Heart right ventricle (tissue), 16 donors: ENCODE results near the gene CFAP58. TPM values are rescaled to one million over a fixed set of nuclear protein-coding genes. Genes with fewer than 3 reads are reported as not detected.

Experiments used
- ATAC-seq, 8 donors: fragments of 200-7000 bp; cut with Tn5 transposase; one replicate each; pipeline ENCODE4 v1.9.1; 2020; ENCODE audit warnings: mild to moderate bottlenecking in 8 of 8, moderate library complexity in 8 of 8, moderate number of reproducible peaks in 1 of 8
- DNase-seq, 2 donors: peaks; one replicate each; pipeline ENCODE4 v3.0.0-alpha.2; 2020
- H3K27ac ChIP-seq, 10 donors: fragments of 200-600 bp; sonication (generic) in 2 of 10; one replicate each; pipeline versions ENCODE4 v1.5.0 to v1.8.0; 2020 to 2022; ENCODE audit warnings: mild to moderate bottlenecking in 3 of 10
- H3K27me3 ChIP-seq, 7 donors: fragments of 200-600 bp; one replicate each; pipeline ENCODE4 v1.8.0; 2021 to 2022; ENCODE audit warnings: mild to moderate bottlenecking in 2 of 7
- H3K36me3 ChIP-seq, 9 donors: fragments of 200-600 bp; sonication (generic) in 1 of 9; one replicate each; pipeline versions ENCODE4 v1.5.0 to v1.8.0; 2020 to 2022; ENCODE audit warnings: mild to moderate bottlenecking in 2 of 9
- H3K4me1 ChIP-seq, 9 donors: fragments of 200-600 bp; sonication (generic) in 1 of 9; one replicate each; pipeline versions ENCODE4 v1.5.0 to v1.8.0; 2020 to 2022; ENCODE audit warnings: mild to moderate bottlenecking in 4 of 9
- H3K4me3 ChIP-seq, 10 donors: fragments of 200-600 bp; sonication (generic) in 2 of 10; one replicate each; pipeline versions ENCODE4 v1.5.0 to v1.8.0; 2020 to 2022; ENCODE audit warnings: mild to moderate bottlenecking in 7 of 10, moderate library complexity in 2 of 10
- H3K9me3 ChIP-seq, 11 donors: fragments of 200-600 bp in 10 of 11; sonication (generic) in 2 of 11; one replicate each; pipeline versions ENCODE4 v1.5.0 to v1.8.0; 2013 to 2022; ENCODE audit warnings: mild to moderate bottlenecking in 2 of 11, control low read depth in 1 of 11, moderate library complexity in 1 of 11
- WGBS, 2 donors: extraction: QIAGEN DNeasy Blood & Tissue Kit; methylation state at CpG; one replicate each; pipeline ENCODE4 v1.1.7; 2013; ENCODE audit warnings: inconsistent platforms in 1 of 2; 5-methylcytosine and 5-hydroxymethylcytosine counted together
- intact Hi-C, 10 donors: fragments of 100-400 bp; cut with DNase I; formaldehyde crosslinking; loops; one replicate each; pipeline versions ENCODE4 v1.11.1 to v1.14.2; 2022
- polyA plus RNA-seq, 2 donors: library from polyadenylated mRNA; stranded (reverse); fragments of 200-250 nt; gene quantifications; one replicate each; pipeline ENCODE4 v1.2.3, GENCODE V29; 2013
- total RNA-seq, 10 donors: library from RNA; stranded (reverse); fragmentation: NEBNext Ultra II Directional in 3 of 10; extraction: Animal tissue kit (Norgen Biotek cat#: 25700) in 3 of 10; gene quantifications; one replicate each; pipeline versions ENCODE4 v1.2.1 to v1.2.4, GENCODE V29; 2021 to 2023
- TF ChIP-seq, protein P1 (sequence below), 9 donors: fragments of 200-600 bp; sonication (generic) in 2 of 9; IDR thresholded peaks; one replicate each; pipeline versions ENCODE4 v1.5.0 to v1.8.0; 2021 to 2022; ENCODE audit warnings: antibody characterized with exemption in 9 of 9, mild to moderate bottlenecking in 5 of 9, moderate library complexity in 1 of 9
- donor health status: Arrhythmogenic right ventricular cardiomyopathy.
- donor health status: ischemic (EF 13 %, LVEDD 7.1; RV severe dilation, severe dysfunction).
- donor health status: healthy with polysubstance abuse.
- donor health status: DM: no; HTN: yes; CAD: no.
- donor health status: DM: no; HTN: no; CAD: no.
- donor health status: ischemic (EF 25% LVEDD 6.9; RV normal size, moderate dysfunction).
- donor health status: ischemic (EF 25% LVEDD 5.7; RV mildly dilated, moderate dysfunction).
- donor health status: healthy.
- donor health status: DM: yes; HTN: yes; CAD: no.
- donor health status: Ischemic cardiomyopathy.
- donor health status: ischemic (EF 35%, LVEDD 5.7; RV mildly dilated, moderate dysfunction).
- donor health status: nonischemic (EF 11% LVEDD 7.7; RV severe dilation, severe dysfunction).
- donor health status: DM: yes; HTN: yes; CAD: no.
- donor health status: PGD.
- donor health status: ischemic (EF 29% LVEDD 5.4; RV normal size, mild dysfunction).
- donor health status: nonischemic (EF 23%, LVEDD 6.1; RV moderate dilation, normal function).

Gene CFAP58
- total and polyA plus RNA-seq, 12 donors, result 0.58 to 5.8 (median 3.0) TPM

DNA sequence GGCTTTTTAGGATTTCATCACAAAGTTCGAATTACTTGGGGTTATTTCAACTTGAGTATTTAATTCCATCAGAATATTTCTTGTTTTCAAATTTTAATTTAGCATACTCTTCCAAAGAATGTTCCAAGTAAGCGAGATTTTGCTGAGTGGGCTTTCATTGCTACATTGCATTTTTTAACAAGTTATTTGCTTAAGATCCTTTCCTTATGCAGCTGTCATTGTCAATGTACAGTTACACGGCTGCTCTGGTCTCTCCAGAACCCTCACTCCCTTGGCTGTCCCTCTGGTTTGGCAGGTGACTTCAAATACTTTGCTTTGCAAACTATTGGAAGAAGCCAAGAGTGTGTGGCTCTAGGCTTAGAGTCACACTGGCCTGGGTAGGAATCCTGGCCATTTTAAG lies 80.0 kb downstream of the CFAP58 start:
- intact Hi-C loops, result no loop called here
- DNase-seq, result no peak

DNA sequence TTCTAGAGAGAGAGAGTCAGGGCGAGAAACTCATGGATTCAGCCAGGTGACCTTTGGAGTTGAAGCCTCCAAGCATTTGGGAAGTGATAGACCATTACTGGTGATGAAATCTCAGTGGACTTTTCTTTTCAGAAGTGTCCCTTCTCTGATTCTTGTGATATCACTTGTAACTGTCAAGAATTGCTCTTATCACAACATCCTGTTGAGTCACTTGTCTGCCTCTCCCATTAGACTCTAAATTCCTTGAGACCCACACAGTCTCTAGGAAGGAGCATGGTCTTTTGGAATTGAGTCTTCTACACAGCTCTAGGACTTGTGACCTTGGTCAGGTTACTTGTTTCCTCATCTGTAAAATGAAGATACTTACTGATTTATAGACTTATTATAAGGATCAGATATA lies 81.0 kb downstream of the CFAP58 start:
- no peak for ATAC-seq
- intact Hi-C loops, result no loop called here
- H3K36me3 ChIP-seq, result no peaks in the 10 kb centered on the region
- TF ChIP-seq, protein P1, sequence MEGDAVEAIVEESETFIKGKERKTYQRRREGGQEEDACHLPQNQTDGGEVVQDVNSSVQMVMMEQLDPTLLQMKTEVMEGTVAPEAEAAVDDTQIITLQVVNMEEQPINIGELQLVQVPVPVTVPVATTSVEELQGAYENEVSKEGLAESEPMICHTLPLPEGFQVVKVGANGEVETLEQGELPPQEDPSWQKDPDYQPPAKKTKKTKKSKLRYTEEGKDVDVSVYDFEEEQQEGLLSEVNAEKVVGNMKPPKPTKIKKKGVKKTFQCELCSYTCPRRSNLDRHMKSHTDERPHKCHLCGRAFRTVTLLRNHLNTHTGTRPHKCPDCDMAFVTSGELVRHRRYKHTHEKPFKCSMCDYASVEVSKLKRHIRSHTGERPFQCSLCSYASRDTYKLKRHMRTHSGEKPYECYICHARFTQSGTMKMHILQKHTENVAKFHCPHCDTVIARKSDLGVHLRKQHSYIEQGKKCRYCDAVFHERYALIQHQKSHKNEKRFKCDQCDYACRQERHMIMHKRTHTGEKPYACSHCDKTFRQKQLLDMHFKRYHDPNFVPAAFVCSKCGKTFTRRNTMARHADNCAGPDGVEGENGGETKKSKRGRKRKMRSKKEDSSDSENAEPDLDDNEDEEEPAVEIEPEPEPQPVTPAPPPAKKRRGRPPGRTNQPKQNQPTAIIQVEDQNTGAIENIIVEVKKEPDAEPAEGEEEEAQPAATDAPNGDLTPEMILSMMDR (IDR thresholded peaks at IDR 0.05), result no peak
- 64 to 81% methylated on average over 1 of the region's 1 CpG for WGBS, 2 donors
- no peak for DNase-seq
- no peaks in the 10 kb centered on the region for H3K4me1 ChIP-seq
- no peaks in the 10 kb centered on the region for H3K27me3 ChIP-seq
- no peak overlapping the region for H3K4me3 ChIP-seq
- peaks cover 0 to 4% (median 0%) of the 10 kb centered on the region in 11 donors for H3K9me3 ChIP-seq
- H3K27ac ChIP-seq, result no peak overlapping the region

More for the DNA sequence above, 80.0 kb downstream of the CFAP58 start:
- H3K4me3 ChIP-seq, result no peak overlapping the region
- H3K4me1 ChIP-seq, result no peaks in the 10 kb centered on the region
- no peak for ATAC-seq
- 64 to 73% methylated on average over 3 of the region's 3 CpGs for WGBS, 2 donors
- no peaks in the 10 kb centered on the region for H3K36me3 ChIP-seq
- no peaks in the 10 kb centered on the region for H3K27me3 ChIP-seq
- TF ChIP-seq, protein P1 (IDR thresholded peaks at IDR 0.05), result no peak
- no peak overlapping the region for H3K27ac ChIP-seq
- peaks cover 0 to 4% (median 0%) of the 10 kb centered on the region in 11 donors for H3K9me3 ChIP-seq

DNA sequence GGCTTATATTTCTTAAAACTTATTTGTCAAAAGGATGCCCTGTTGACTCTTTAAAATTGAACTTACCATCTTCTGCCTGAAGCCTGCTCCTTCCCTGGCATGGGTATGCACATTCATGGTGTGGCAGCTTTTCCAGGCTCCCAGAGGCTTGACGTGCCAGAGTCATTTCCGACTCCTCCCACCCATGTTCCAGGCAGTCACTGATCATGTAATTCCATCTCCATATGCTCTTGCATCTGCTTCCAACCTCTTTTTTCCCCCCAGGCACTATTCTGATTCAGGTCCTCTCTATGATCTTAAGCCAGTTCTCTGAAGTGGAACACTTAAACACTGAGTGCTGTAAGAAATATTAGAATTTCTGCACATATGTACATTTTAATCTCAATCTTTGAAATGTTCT lies 82.2 kb downstream of the CFAP58 start:
- 63 to 77% methylated on average over 2 of the region's 2 CpGs for WGBS, 2 donors
- no peaks in the 10 kb centered on the region for H3K36me3 ChIP-seq
- no peak for DNase-seq
- TF ChIP-seq, protein P1 (IDR thresholded peaks at IDR 0.05), result no peak
- no peaks in the 10 kb centered on the region for H3K27me3 ChIP-seq
- peaks cover 0 to 4% (median 0%) of the 10 kb centered on the region in 11 donors for H3K9me3 ChIP-seq
- ATAC-seq, result no peak
- no peak overlapping the region for H3K4me3 ChIP-seq
- H3K27ac ChIP-seq, result no peak overlapping the region
- intact Hi-C loops, result no loop called here
- no peaks in the 10 kb centered on the region for H3K4me1 ChIP-seq

DNA sequence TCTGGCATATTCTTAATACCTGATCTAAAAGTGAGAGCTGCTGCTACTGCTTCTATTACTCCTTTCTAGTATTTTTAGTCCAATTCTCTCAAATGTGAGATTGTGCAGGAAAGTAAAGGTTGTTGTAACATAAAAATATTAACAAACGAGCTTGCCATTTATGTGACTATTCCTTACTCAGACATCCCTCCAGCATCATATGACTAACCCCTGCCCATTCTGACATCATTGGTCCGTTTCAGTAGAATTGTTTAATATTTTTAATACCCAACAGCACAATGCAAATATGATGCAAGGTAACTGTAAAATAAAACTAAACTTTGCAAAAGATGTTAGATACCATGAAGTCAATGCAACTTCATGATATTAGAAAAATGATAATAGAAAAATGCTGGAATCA lies 83.6 kb downstream of the CFAP58 start:
- ATAC-seq (no peak), DNase-seq (no peak)
- intact Hi-C loops, result no loop called here
- no peaks in the 10 kb centered on the region for H3K36me3 ChIP-seq
- peaks cover 0 to 8% (median 0%) of the 10 kb centered on the region in 9 donors for H3K4me1 ChIP-seq
- TF ChIP-seq, protein P1 (IDR thresholded peaks at IDR 0.05), result no peak
- H3K9me3 ChIP-seq, result peaks cover 0 to under 1% (median 0%) of the 10 kb centered on the region in 11 donors
- H3K4me3 ChIP-seq, result no peak overlapping the region
- WGBS, 2 donors, result 69 to 71% methylated on average over 2 of the region's 2 CpGs
- H3K27ac ChIP-seq, result no peak overlapping the region
- H3K27me3 ChIP-seq, result no peaks in the 10 kb centered on the region
